HepG2 (cell line): ENCODE measurements around the gene PGC. TPM values are rescaled to one million over a fixed set of nuclear protein-coding genes. Genes with fewer than 3 reads are reported as not detected.

Experiments
- ATAC-seq: fragments of 200-7000 bp; cut with Tn5 transposase; 3 replicates; pipeline ENCODE4 v1.9.1; 2020; ENCODE audit warnings: mild to moderate bottlenecking, moderate library complexity
- BruUV-seq: library from RNA; stranded (reverse); fragments of 400-500 nt; replicated peaks from 2 replicates; lab custom pipeline; 2021; lab: Mats Ljungman, UMichigan
- CTCF ChIA-PET: fragments of 300-600 bp; formaldehyde crosslinking; extraction: SDS; loops from one replicate; lab custom pipeline; 2021; ENCODE audit warnings: low total read pairs, inconsistent platforms, low intra/inter-chr PET ratio; lab: Yijun Ruan, JAX
- POLR2A ChIA-PET: fragments of 350-600 bp; sonication (Branson Sonifier 250); formaldehyde crosslinking; loops from one replicate; lab custom pipeline; 2020; ENCODE audit warnings: antibody characterized with exemption, inconsistent platforms; lab: Yijun Ruan, JAX
- DNase-seq: peaks from one replicate; pipeline ENCODE4 v3.0.0-alpha.2; 2015; ENCODE audit warnings: low spot score
- FAIRE-seq: peaks from 3 replicates; lab custom pipeline; 2011; peaks lifted over from hg19 to GRCh38; lab: Jason Lieb, UNC
- H2AFZ ChIP-seq: one replicate; pipeline ENCODE4 v1.6.1; 2011; ENCODE audit warnings: low read length, inconsistent platforms
- H3K27ac ChIP-seq: fragments of 300-600 bp; 3 replicates; pipeline ENCODE4 v1.8.0; 2011; ENCODE audit warnings: mixed run types, mild to moderate bottlenecking, mixed read lengths, low read length, inconsistent platforms; ENCODE audit not compliant: insufficient read depth; ENCODE audit errors: extremely low read length
- H3K27me3 ChIP-seq, 2 experiments: fragments of 200-600 bp in 1 of 2; 2 replicates in 1 of 2; 3 replicates in 1 of 2; pipeline versions ENCODE4 v1.6.0 to v1.8.0; 2011; ENCODE audit warnings: low read length in 2 of 2, mild to moderate bottlenecking in 2 of 2, moderate library complexity in 2 of 2, inconsistent platforms in 1 of 2; ENCODE audit not compliant: insufficient read depth in 2 of 2, control insufficient read depth in 1 of 2
- H3K36me3 ChIP-seq, 2 experiments: fragments of 200-600 bp in 1 of 2; replicated peaks in 1 of 2; 2 replicates in 1 of 2; 3 replicates in 1 of 2; pipeline versions ENCODE4 v1.5.1 to v1.8.0; 2011; ENCODE audit warnings: low read length in 2 of 2, inconsistent platforms in 1 of 2; ENCODE audit not compliant: insufficient read depth in 2 of 2, control insufficient read depth in 1 of 2
- H3K4me1 ChIP-seq: 2 replicates; pipeline ENCODE4 v1.5.1; 2012; ENCODE audit warnings: low read length, inconsistent platforms; ENCODE audit not compliant: insufficient read depth
- H3K4me2 ChIP-seq: 2 replicates; pipeline ENCODE4 v1.6.0; 2011; ENCODE audit warnings: low read depth, low read length, inconsistent platforms
- H3K4me3 ChIP-seq, 3 experiments: fragments of 200-600 bp in 1 of 3; sonication (generic), shearing (Covaris generic) in 1 of 3; replicated peaks in 1 of 3; 2 replicates each; pipeline ENCODE4 v1.5.1; 2011 to 2016; ENCODE audit warnings: low read length in 3 of 3, inconsistent platforms in 2 of 3, low read depth in 2 of 3, mild to moderate bottlenecking in 2 of 3, control low read depth in 1 of 3, mixed read lengths in 1 of 3; ENCODE audit not compliant: insufficient read depth in 1 of 3
- H3K79me2 ChIP-seq: one replicate; pipeline ENCODE4 v1.6.1; 2011; ENCODE audit warnings: low read length, inconsistent platforms; ENCODE audit not compliant: insufficient read depth
- H3K9ac ChIP-seq: 2 replicates; pipeline ENCODE4 v1.6.0; 2011; ENCODE audit warnings: mild to moderate bottlenecking, low read depth, low read length, inconsistent platforms; ENCODE audit not compliant: insufficient read depth
- H3K9me3 ChIP-seq: 2 replicates; pipeline ENCODE4 v1.5.1; 2012; ENCODE audit warnings: mild to moderate bottlenecking, low read length
- H4K20me1 ChIP-seq: 2 replicates; pipeline ENCODE4 v1.6.0; 2011; ENCODE audit warnings: inconsistent platforms, mild to moderate bottlenecking, low read length, moderate library complexity; ENCODE audit not compliant: insufficient read depth
- CAMTA2 ChIP-seq: sonication (generic); formaldehyde crosslinking; IDR thresholded peaks from 2 replicates; pipeline ENCODE4 v1.4.0; 2020; ENCODE audit warnings: mild to moderate bottlenecking, missing genetic modification reagents, borderline replicate concordance
- HNRNPL ChIP-seq: fragments of 200-400 bp; formaldehyde crosslinking; IDR thresholded peaks from 2 replicates; pipeline ENCODE4 v1.6.1; 2017; ENCODE audit warnings: mild to moderate bottlenecking, low read depth, low read length
- ONECUT2 ChIP-seq: sonication (generic); formaldehyde crosslinking; IDR thresholded peaks from 2 replicates; pipeline ENCODE4 v1.4.0; 2020; ENCODE audit warnings: missing genetic modification reagents
- PLRG1 ChIP-seq: fragments of 450-650 bp; conservative IDR thresholded peaks from 2 replicates; pipeline ENCODE4 v1.6.1; 2016
- RXRB ChIP-seq: IDR thresholded peaks from 2 replicates; pipeline ENCODE4 v1.6.1; 2016; ENCODE audit warnings: borderline replicate concordance, missing genetic modification reagents, missing compliant biosample characterization
- SCMH1 ChIP-seq: sonication (generic); formaldehyde crosslinking; IDR thresholded peaks from 2 replicates; pipeline ENCODE4 v1.9.0; 2021; ENCODE audit warnings: missing genetic modification reagents, mild to moderate bottlenecking, borderline replicate concordance
- TAF1 ChIP-seq: sonication (generic); formaldehyde crosslinking; IDR thresholded peaks from 2 replicates; pipeline ENCODE4 v1.4.0; 2020; ENCODE audit warnings: missing genetic modification reagents
- ZNF263 ChIP-seq: sonication (generic); formaldehyde crosslinking; IDR thresholded peaks from 2 replicates; pipeline ENCODE4 v1.4.0; 2020; ENCODE audit warnings: missing genetic modification reagents
- ZNF331 ChIP-seq: sonication (generic); formaldehyde crosslinking; IDR thresholded peaks from 2 replicates; pipeline ENCODE4 v1.4.0; 2020; ENCODE audit warnings: missing genetic modification reagents
- ZNF605 ChIP-seq: sonication (generic); formaldehyde crosslinking; IDR thresholded peaks from 2 replicates; pipeline ENCODE4 v1.8.0; 2022; ENCODE audit warnings: mild to moderate bottlenecking, missing genetic modification reagents
- ZSCAN25 ChIP-seq: sonication (generic); formaldehyde crosslinking; IDR thresholded peaks from 2 replicates; pipeline ENCODE4 v1.8.0; 2022; ENCODE audit warnings: mild to moderate bottlenecking, missing genetic modification reagents
- WGBS: methylation state at CpG from one replicate; pipeline ENCODE4 v1.1.6; 2017; ENCODE audit warnings: low lambda C conversion rate; 5-methylcytosine and 5-hydroxymethylcytosine counted together
- in situ Hi-C: cut with HindIII; loops from 2 replicates; pipeline ENCODE4 v1.10.0; 2017; ENCODE audit warnings: low pct_unique_long_range_greater_than_20kb; ENCODE audit not compliant: extremely low pct_ligation_motif_present
- intact Hi-C: fragments of 100-400 bp; cut with micrococcal nuclease; formaldehyde crosslinking; loops from one replicate; pipeline ENCODE4 v1.10.0; 2022; ENCODE audit not compliant: unreplicated experiment
- polyA plus RNA-seq, 8 experiments: library from polyadenylated mRNA; depleted of rRNA in 3 of 8; stranded (reverse) in 7 of 8; unstranded in 1 of 8; fragments of >200 nt; fragmentation: Illumina TruSeq in 4 of 8; extraction: Trizol in 4 of 8; gene quantifications; 2 replicates each; pipeline versions ENCODE4 v1.2.1 to v1.2.3, GENCODE V29; 2011 to 2016; ENCODE audit warnings: low read depth in 4 of 8, missing spikeins in 1 of 8, mixed read lengths in 1 of 8; ENCODE audit not compliant: insufficient read depth in 1 of 8
- total RNA-seq, 5 experiments: library from RNA; depleted of rRNA; stranded (reverse); fragments of >200 nt; fragmentation: Illumina TruSeq; extraction: Trizol; gene quantifications; 2 replicates each; pipeline ENCODE4 v1.2.3, GENCODE V29; 2016; ENCODE audit warnings: low read depth in 1 of 5
- TF ChIP-seq, protein P1 (sequence below): sonication (generic); formaldehyde crosslinking; IDR thresholded peaks from 2 replicates; pipeline ENCODE4 v1.8.1; 2023; ENCODE audit warnings: mild to moderate bottlenecking, missing genetic modification reagents, borderline replicate concordance
- TF ChIP-seq, protein P2 (sequence below): sonication (generic); formaldehyde crosslinking; IDR thresholded peaks from 2 replicates; pipeline ENCODE4 v1.9.0; 2021; ENCODE audit warnings: missing genetic modification reagents, borderline replicate concordance
- TF ChIP-seq, protein P3 (sequence below): sonication (generic); IDR thresholded peaks from 2 replicates; pipeline ENCODE4 v1.6.1; 2016; ENCODE audit warnings: low read depth, borderline replicate concordance
- TF ChIP-seq, protein P4 (sequence below): sonication (generic); formaldehyde crosslinking; IDR thresholded peaks from 2 replicates; pipeline ENCODE4 v1.4.0; 2020; ENCODE audit warnings: missing genetic modification reagents, mild to moderate bottlenecking, borderline replicate concordance
- TF ChIP-seq, protein P5 (sequence below): IDR thresholded peaks from 2 replicates; pipeline ENCODE4 v1.6.1; 2016
- TF ChIP-seq, protein P6 (sequence below): sonication (generic); formaldehyde crosslinking; IDR thresholded peaks from 2 replicates; pipeline ENCODE4 v1.4.0; 2020; ENCODE audit warnings: low read depth, mild to moderate bottlenecking, missing genetic modification reagents

PGC gene
- total and polyA plus RNA-seq, 2 of the 13 experiments (the other 11 are each of a cell fraction or from before 2014, with no cell fraction given): 426 to 502 TPM

DNA sequence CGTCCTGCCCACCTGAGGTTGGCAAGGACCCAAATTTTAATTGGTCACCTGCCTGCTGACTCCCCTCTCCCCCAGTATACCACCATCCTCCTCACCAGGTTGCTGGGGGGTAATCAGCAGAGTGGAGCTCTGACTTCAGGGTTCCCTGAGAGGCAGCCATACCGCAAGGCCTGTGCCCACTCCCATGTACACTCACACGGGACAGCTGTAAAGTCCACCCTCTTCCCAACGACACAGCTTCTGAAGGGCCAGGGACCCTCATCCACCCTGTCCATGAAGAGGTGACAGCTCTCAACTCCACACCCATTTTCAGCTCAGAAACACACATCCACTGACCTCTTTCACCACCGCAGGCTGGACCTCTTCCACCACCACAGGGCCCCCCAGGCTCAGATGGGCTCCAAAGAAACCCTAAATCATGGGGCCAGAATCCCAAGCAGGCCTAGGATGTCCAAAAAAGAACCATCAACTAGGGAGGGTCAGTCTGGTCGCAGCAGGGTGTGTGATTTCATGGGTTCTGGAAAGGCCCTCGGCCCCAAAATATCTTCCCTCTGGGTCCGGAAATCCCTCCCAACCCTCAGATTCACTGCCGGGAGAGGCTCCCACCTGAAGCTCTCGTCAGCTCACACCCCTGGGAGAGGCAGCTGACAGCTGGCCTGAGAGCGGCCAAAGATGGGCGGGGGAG, 41.7 kb downstream of the PGC start:
- Histone ChIP-seq H3K79me2 (no peaks in the 10 kb centered on the region), H3K4me1 (peaks cover 18% of the 10 kb centered on the region), H3K4me2 (peak overlapping the region; percentile 51), H2AFZ (no peak overlapping the region), H3K27me3 (no peaks in the 10 kb centered on the region), H3K9me3 (no peaks in the 10 kb centered on the region), H4K20me1 (no peaks in the 10 kb centered on the region), H3K36me3 (0 out of 5 replicates have a peak, but pooled peaks cover 0 to 1% of the 10 kb centered on the region in 2 experiments), H3K27ac (no peak overlapping the region), H3K4me3 (no peak overlapping the region), H3K9ac (no peak overlapping the region)
- no TSS peak for BruUV-seq
- intact Hi-C loops (no loop called here), in situ Hi-C loops (no loop called here)
- 65% methylated on average over 12 of the region's 12 CpGs for WGBS
- FAIRE-seq (no peak), DNase-seq (no peak), ATAC-seq (no peak)
- ChIA-PET CTCF (interaction anchor here (0.7 to 4.3 kb wide), 5 partner anchors 23 to 81 kb away, joined by 3 to 61 read pairs (median 8); partner anchors contain the start of genes FRS3, PRICKLE4 and TOMM6), POLR2A (interaction anchor here (1.8 to 3.3 kb wide), 2 partner anchors 28 to 63 kb away, joined by 8 to 22 read pairs; no protein-coding TSS in a partner anchor)
- TF ChIP-seq ZNF605 (peak; percentile 49; the same call in 1 of the 2 replicates), HNRNPL (no peak), PLRG1 (no peak), TAF1 (CRISPR knock-in tag) (0 out of 2 replicates have a peak, but pooled peaks have one; percentile 14), ZNF263 (CRISPR knock-in tag) (0 out of 2 replicates have a peak, but pooled peaks have one; percentile 17), ZNF331 (CRISPR knock-in tag) (no peak), ZSCAN25 (no peak), CAMTA2 (CRISPR knock-in tag) (no peak), RXRB (no peak), ONECUT2 (CRISPR knock-in tag) (no peak), SCMH1 (no peak)
- TF ChIP-seq, protein P1, sequence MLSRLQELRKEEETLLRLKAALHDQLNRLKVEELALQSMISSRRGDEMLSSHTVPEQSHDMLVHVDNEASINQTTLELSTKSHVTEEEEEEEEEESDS: no peak
- TF ChIP-seq, protein P2, sequence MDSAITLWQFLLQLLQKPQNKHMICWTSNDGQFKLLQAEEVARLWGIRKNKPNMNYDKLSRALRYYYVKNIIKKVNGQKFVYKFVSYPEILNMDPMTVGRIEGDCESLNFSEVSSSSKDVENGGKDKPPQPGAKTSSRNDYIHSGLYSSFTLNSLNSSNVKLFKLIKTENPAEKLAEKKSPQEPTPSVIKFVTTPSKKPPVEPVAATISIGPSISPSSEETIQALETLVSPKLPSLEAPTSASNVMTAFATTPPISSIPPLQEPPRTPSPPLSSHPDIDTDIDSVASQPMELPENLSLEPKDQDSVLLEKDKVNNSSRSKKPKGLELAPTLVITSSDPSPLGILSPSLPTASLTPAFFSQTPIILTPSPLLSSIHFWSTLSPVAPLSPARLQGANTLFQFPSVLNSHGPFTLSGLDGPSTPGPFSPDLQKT (CRISPR knock-in tag): no peak
- TF ChIP-seq, protein P3, sequence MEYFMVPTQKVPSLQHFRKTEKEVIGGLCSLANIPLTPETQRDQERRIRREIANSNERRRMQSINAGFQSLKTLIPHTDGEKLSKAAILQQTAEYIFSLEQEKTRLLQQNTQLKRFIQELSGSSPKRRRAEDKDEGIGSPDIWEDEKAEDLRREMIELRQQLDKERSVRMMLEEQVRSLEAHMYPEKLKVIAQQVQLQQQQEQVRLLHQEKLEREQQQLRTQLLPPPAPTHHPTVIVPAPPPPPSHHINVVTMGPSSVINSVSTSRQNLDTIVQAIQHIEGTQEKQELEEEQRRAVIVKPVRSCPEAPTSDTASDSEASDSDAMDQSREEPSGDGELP: peak; percentile 50; the same call in 1 of the 2 replicates
- TF ChIP-seq, protein P4, sequence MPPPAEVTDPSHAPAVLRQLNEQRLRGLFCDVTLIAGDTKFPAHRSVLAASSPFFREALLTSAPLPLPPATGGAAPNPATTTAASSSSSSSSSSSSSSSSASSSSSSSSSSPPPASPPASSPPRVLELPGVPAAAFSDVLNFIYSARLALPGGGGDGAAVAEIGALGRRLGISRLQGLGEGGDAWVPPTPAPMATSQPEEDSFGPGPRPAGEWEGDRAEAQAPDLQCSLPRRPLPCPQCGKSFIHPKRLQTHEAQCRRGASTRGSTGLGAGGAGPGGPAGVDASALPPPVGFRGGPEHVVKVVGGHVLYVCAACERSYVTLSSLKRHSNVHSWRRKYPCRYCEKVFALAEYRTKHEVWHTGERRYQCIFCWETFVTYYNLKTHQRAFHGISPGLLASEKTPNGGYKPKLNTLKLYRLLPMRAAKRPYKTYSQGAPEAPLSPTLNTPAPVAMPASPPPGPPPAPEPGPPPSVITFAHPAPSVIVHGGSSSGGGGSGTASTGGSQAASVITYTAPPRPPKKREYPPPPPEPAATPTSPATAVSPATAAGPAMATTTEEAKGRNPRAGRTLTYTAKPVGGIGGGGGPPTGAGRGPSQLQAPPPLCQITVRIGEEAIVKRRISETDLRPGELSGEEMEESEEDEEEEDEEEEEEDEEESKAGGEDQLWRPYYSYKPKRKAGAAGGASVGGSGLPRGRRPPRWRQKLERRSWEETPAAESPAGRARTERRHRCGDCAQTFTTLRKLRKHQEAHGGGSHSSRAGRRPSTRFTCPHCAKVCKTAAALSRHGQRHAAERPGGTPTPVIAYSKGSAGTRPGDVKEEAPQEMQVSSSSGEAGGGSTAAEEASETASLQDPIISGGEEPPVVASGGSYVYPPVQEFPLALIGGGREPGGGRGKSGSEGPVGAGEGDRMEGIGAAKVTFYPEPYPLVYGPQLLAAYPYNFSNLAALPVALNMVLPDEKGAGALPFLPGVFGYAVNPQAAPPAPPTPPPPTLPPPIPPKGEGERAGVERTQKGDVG (CRISPR knock-in tag): no peak
- TF ChIP-seq, protein P5, sequence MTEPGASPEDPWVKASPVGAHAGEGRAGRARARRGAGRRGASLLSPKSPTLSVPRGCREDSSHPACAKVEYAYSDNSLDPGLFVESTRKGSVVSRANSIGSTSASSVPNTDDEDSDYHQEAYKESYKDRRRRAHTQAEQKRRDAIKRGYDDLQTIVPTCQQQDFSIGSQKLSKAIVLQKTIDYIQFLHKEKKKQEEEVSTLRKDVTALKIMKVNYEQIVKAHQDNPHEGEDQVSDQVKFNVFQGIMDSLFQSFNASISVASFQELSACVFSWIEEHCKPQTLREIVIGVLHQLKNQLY (CRISPR knock-in tag): no peak
- TF ChIP-seq, protein P6, sequence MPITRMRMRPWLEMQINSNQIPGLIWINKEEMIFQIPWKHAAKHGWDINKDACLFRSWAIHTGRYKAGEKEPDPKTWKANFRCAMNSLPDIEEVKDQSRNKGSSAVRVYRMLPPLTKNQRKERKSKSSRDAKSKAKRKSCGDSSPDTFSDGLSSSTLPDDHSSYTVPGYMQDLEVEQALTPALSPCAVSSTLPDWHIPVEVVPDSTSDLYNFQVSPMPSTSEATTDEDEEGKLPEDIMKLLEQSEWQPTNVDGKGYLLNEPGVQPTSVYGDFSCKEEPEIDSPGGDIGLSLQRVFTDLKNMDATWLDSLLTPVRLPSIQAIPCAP: no peak
